LNCAP (cell line): ENCODE results near the gene TRIML2.

Experiments used
- CTCF ChIP-seq: fragments of 450-650 bp; IDR thresholded peaks from 2 replicates; pipeline ENCODE4 v1.5.1; 2017; ENCODE audit warnings: mild to moderate bottlenecking

TRIML2 gene

GRCh38 chr4:188143731-188144130, 34.3 kb upstream of the TRIML2 start:
- no peak for TF ChIP-seq CTCF

GRCh38 chr4:188139671-188140070, 30.3 kb upstream of the TRIML2 start:
- no peak for TF ChIP-seq CTCF

GRCh38 chr4:188139141-188139540, 29.7 kb upstream of the TRIML2 start, which contains the start of gene TRIML1:
Gene TRIML1 (plus strand): TSS chr4:188139441. CDS start chr4:188139559, 118 bp downstream.
- TF ChIP-seq CTCF: no peak

GRCh38 chr4:188138227-188138626, 28.8 kb upstream of the TRIML2 start:
- no peak for TF ChIP-seq CTCF

- no peak for TF ChIP-seq CTCF
Measured at GRCh38 chr4:188132232-188132631, 22.8 kb upstream of the TRIML2 start.

GRCh38 chr4:188130355-188130754, 21.0 kb upstream of the TRIML2 start:
- no peak for TF ChIP-seq CTCF

GRCh38 chr4:188127214-188127874, 17.9 kb upstream of the TRIML2 start:
- no peak for TF ChIP-seq CTCF

GRCh38 chr4:188121530-188121929, 12.1 kb upstream of the TRIML2 start:
- TF ChIP-seq CTCF: no peak
